Smooth muscle cell (in vitro differentiated cells): ENCODE results near the gene B3GLCT. TPM values are rescaled to one million over a fixed set of nuclear protein-coding genes. Genes with fewer than 3 reads are reported as not detected.
"Not testable (repeated sequence)": the region's sequence is repeated elsewhere in the genome, so short reads cannot be mapped to it uniquely, and the experiment has no call there.

Experiments
- DNase-seq: peaks from one replicate; lab custom pipeline; 2025; ENCODE audit not compliant: unreplicated experiment; lab: John Stamatoyannopoulos, UW
- H2AFZ ChIP-seq: fragments of 200-600 bp; sonication (generic); 2 replicates; pipeline ENCODE4 v1.6.0; 2016; ENCODE audit warnings: antibody characterized with exemption, low read depth, mild to moderate bottlenecking
- H3F3A ChIP-seq: fragments of 200-600 bp; sonication (generic); 2 replicates; pipeline ENCODE4 v1.6.0; 2017; ENCODE audit warnings: antibody characterized with exemption, low read depth
- H3K27ac ChIP-seq: fragments of 200-600 bp; sonication (generic); 2 replicates; pipeline ENCODE4 v1.5.1; 2016; ENCODE audit warnings: low read depth, mild to moderate bottlenecking
- H3K27me3 ChIP-seq: fragments of 200-600 bp; sonication (generic); 2 replicates; pipeline ENCODE4 v1.6.1; 2016; ENCODE audit warnings: low read depth, mild to moderate bottlenecking
- H3K36me3 ChIP-seq: fragments of 200-600 bp; sonication (generic); 2 replicates; pipeline ENCODE4 v1.5.1; 2016; ENCODE audit warnings: low read depth
- H3K4me1 ChIP-seq: fragments of 200-600 bp; sonication (generic); 2 replicates; pipeline ENCODE4 v1.5.1; 2016; ENCODE audit warnings: low read depth
- H3K4me2 ChIP-seq: fragments of 200-600 bp; sonication (generic); 2 replicates; pipeline ENCODE4 v1.6.0; 2016; ENCODE audit warnings: mild to moderate bottlenecking
- H3K4me3 ChIP-seq: fragments of 200-600 bp; sonication (generic); 2 replicates; pipeline ENCODE4 v1.5.1; 2016; ENCODE audit warnings: mild to moderate bottlenecking
- H3K79me2 ChIP-seq: fragments of 200-600 bp; sonication (generic); 2 replicates; pipeline ENCODE4 v1.6.0; 2016; ENCODE audit warnings: low read depth, mild to moderate bottlenecking
- H3K9ac ChIP-seq: fragments of 200-600 bp; sonication (generic); 2 replicates; pipeline ENCODE4 v1.6.0; 2016; ENCODE audit warnings: low read depth
- H3K9me3 ChIP-seq: fragments of 200-600 bp; sonication (generic); replicated peaks from 2 replicates; pipeline ENCODE4 v1.5.1; 2016; ENCODE audit warnings: low read depth
- H4K20me1 ChIP-seq: fragments of 200-600 bp; sonication (generic); 2 replicates; pipeline ENCODE4 v1.6.0; 2016; ENCODE audit warnings: low read depth
- WGBS: methylation state at CpG from one replicate; pipeline ENCODE4 v1.1.7; 2016; ENCODE audit warnings: low lambda C conversion rate; 5-methylcytosine and 5-hydroxymethylcytosine counted together
- polyA plus RNA-seq: library from polyadenylated mRNA; unstranded; fragments of >200 nt; fragmentation: Nextera tagmentation; extraction: Ambion mirVana; gene quantifications from 2 replicates; pipeline ENCODE4 v1.2.1, GENCODE V29; 2016
- total RNA-seq: library from RNA; depleted of rRNA; stranded (reverse); fragments of >200 nt; gene quantifications from 2 replicates; pipeline ENCODE4 v1.2.3, GENCODE V29; 2014
- TF ChIP-seq, protein P1 (sequence below): fragments of 200-600 bp; sonication (generic); IDR thresholded peaks from 2 replicates; pipeline ENCODE4 v1.5.1; 2017; ENCODE audit warnings: borderline replicate concordance, mild to moderate bottlenecking, antibody characterized with exemption; ENCODE audit not compliant: insufficient read depth, poor library complexity, severe bottlenecking

B3GLCT gene
- total and polyA plus RNA-seq, 2 experiments from 2014 or later: 8.0 to 17.7 TPM

DNA sequence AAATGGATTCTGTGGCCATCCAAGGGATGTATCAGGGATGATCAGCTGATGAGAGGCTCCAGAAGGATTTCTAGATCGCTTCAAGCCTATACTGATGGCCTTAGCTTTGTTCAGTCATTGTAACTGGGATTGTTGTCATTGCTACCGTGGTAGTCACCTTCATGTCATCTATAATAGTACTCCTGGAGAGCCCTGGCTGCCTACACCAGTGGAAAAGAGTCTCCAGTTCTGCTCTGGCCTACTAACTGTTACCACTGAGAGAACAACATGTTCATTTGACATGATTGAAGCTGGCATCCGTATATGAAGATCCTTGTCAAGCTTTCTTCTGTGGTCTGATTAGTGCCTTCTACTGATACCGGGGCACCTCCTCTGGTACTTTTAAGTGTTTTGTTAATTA lies 131.3 kb downstream of the B3GLCT start:
- TF ChIP-seq, protein P1, sequence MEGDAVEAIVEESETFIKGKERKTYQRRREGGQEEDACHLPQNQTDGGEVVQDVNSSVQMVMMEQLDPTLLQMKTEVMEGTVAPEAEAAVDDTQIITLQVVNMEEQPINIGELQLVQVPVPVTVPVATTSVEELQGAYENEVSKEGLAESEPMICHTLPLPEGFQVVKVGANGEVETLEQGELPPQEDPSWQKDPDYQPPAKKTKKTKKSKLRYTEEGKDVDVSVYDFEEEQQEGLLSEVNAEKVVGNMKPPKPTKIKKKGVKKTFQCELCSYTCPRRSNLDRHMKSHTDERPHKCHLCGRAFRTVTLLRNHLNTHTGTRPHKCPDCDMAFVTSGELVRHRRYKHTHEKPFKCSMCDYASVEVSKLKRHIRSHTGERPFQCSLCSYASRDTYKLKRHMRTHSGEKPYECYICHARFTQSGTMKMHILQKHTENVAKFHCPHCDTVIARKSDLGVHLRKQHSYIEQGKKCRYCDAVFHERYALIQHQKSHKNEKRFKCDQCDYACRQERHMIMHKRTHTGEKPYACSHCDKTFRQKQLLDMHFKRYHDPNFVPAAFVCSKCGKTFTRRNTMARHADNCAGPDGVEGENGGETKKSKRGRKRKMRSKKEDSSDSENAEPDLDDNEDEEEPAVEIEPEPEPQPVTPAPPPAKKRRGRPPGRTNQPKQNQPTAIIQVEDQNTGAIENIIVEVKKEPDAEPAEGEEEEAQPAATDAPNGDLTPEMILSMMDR: no peak
- H3K79me2 ChIP-seq: no peaks in the 10 kb centered on the region
- no peak overlapping the region for H3K9ac ChIP-seq
- no peaks in the 10 kb centered on the region for H3K9me3 ChIP-seq
- no peaks in the 10 kb centered on the region for H3K36me3 ChIP-seq
- H2AFZ ChIP-seq: no peak overlapping the region
- H3K4me3 ChIP-seq: no peak overlapping the region
- H3K27ac ChIP-seq: no peak overlapping the region
- no peaks in the 10 kb centered on the region for H3F3A ChIP-seq
- H4K20me1 ChIP-seq: no peaks in the 10 kb centered on the region
- no peaks in the 10 kb centered on the region for H3K4me1 ChIP-seq
- no peak overlapping the region for H3K4me2 ChIP-seq
- DNase-seq: no peak
- 86% methylated on average over 4 of the region's 4 CpGs for WGBS
- H3K27me3 ChIP-seq: no peaks in the 10 kb centered on the region

DNA sequence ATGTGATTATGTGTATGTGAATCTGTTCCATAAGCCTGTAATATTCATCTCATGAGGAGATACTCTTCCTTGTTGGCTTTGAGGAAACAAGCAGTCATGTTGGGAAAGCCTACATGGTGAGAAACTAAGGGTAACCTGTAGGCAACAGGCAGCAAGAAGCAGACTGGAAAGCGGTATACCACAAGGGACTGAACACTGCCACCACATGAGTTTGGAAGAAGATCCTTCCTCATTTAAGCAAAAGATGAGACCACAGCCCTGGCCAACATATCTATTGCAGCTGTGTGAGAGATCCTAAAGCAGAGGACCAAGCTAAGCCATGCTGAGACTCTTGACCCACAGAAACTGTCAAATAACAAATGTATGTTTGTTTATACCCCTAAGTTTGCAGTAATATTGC lies 134.8 kb downstream of the B3GLCT start:
- whole genome bisulfite sequencing: 95% methylated on average over 1 of the region's 1 CpG
- Histone ChIP-seq H2AFZ (no peak overlapping the region), H3K4me2 (no peak overlapping the region), H3F3A (no peaks in the 10 kb centered on the region), H3K4me1 (no peaks in the 10 kb centered on the region), H3K4me3 (no peak overlapping the region), H3K27ac (no peak overlapping the region), H3K9ac (no peak overlapping the region), H3K27me3 (no peaks in the 10 kb centered on the region), H3K9me3 (peaks cover 4% of the 10 kb centered on the region), H3K36me3 (no peaks in the 10 kb centered on the region), H4K20me1 (no peaks in the 10 kb centered on the region), H3K79me2 (no peaks in the 10 kb centered on the region)
- no peak for DNase-seq
- TF ChIP-seq, protein P1: no peak

DNA sequence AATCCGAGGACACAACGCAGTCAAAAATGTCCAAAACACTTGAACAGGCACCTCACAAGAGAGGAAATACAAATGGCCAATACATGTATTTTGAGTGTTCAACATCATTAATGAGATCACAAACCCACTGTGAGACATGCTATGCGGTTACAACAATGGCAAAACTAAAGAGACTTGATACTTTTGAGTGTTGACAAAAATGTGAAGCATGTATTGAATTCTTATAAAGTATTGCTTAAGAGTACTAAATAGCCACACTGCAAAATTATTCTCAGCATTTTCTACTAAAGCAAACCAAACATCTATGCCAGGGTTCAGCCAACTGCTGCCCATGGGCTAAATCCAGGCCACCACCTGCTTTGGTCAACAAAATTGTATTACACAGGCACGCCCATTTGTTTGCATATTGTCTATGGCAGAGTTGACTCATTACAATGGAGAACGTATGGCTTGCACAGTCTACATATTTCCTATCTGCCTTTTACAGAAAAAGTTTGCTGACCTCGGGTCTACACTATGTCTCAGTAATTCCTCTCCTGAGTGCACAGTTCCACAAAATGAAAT lies 135.3 kb downstream of the B3GLCT start:
- H3K27me3 ChIP-seq: no peaks in the 10 kb centered on the region
- no peaks in the 10 kb centered on the region for H3K79me2 ChIP-seq
- no peaks in the 10 kb centered on the region for H3K4me1 ChIP-seq
- H3K4me2 ChIP-seq: no peak overlapping the region
- no peak for DNase-seq
- peaks cover 4% of the 10 kb centered on the region for H3K9me3 ChIP-seq
- H3F3A ChIP-seq: no peaks in the 10 kb centered on the region
- no peak overlapping the region for H3K4me3 ChIP-seq
- TF ChIP-seq, protein P1: no peak
- H3K27ac ChIP-seq: no peak overlapping the region
- H3K9ac ChIP-seq: no peak overlapping the region
- H2AFZ ChIP-seq: no peak overlapping the region
- no peaks in the 10 kb centered on the region for H3K36me3 ChIP-seq
- 90% methylated on average over 6 of the region's 6 CpGs for WGBS
- H4K20me1 ChIP-seq: no peaks in the 10 kb centered on the region

DNA sequence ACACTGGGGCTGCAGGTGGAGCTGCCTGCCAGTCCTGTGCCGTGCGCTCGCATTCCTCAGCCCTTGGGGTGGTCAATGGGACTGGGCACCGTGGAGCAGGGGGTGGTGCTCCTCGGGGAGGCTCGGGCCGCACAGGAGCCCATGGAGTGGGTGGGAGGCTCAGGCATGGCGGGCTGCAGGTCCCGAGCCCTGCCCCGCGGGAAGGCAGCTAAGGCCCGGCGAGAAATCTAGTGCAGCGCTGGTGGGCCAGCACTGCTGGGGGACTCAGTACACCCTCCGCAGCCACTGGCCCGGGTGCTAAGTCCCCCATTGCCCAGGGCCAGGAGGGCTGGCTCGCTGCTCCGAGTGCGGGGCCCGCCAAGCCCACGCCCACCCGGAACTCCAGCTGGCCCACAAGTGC lies 139.8 kb downstream of the B3GLCT start:
- H3K9ac ChIP-seq, H3K4me2 ChIP-seq, H3K4me3 ChIP-seq, H3K27ac ChIP-seq, H3K4me1 ChIP-seq, H3F3A ChIP-seq, H3K79me2 ChIP-seq, H2AFZ ChIP-seq, H4K20me1 ChIP-seq, H3K36me3 ChIP-seq, DNase-seq, H3K27me3 ChIP-seq, H3K9me3 ChIP-seq: not testable (repeated sequence)
- WGBS: 90% methylated on average over 12 of the region's 22 CpGs

DNA sequence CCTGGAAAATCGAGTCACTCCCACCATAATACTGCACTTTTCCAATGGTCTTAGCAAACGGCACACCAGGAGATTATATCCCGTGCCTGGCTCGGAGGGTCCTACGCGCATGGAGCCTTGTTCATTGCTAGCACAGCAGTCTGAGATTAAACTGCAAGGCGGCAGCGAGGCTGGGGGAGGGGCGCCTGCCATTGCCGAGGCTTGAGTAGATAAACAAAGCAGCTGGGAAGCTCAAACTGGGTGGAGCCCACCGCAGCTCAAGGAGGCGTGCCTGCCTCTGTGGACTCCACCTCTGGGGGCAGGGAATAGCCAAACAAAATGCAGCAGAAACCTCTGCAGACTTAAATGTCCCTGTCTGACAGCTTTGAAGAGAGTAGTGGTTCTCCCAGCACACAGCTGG lies 141.1 kb downstream of the B3GLCT start:
- H3K4me3 ChIP-seq, H4K20me1 ChIP-seq: not testable (repeated sequence)

More for the DNA sequence above, 141.1 kb downstream of the B3GLCT start:
- 84% methylated on average over 12 of the region's 12 CpGs for WGBS
- H2AFZ ChIP-seq, H3K9ac ChIP-seq, DNase-seq, H3K27ac ChIP-seq, H3K79me2 ChIP-seq, H3K4me2 ChIP-seq, H3K9me3 ChIP-seq, H3F3A ChIP-seq, H3K27me3 ChIP-seq, H3K36me3 ChIP-seq, H3K4me1 ChIP-seq: not testable (repeated sequence)
